PC-3 (cell line): Measurements from ENCODE around the gene RABGAP1L.

Experiments
- CTCF ChIP-seq: fragments of 300-600 bp; sonication (generic); conservative IDR thresholded peaks from 2 replicates; pipeline ENCODE4 v1.5.1; 2017; ENCODE audit warnings: antibody characterized with exemption, low read depth, mild to moderate bottlenecking, low read length
- EZH2 ChIP-seq: fragments of 300-600 bp; sonication (generic); IDR thresholded peaks from one replicate; pipeline ENCODE4 v1.6.1; 2017; ENCODE audit warnings: antibody characterized with exemption, mild to moderate bottlenecking, low read length; ENCODE audit not compliant: unreplicated experiment

- TF ChIP-seq CTCF (no peak), EZH2 (no peak)
Measured at GRCh38 chr1:174954073-174954460, 794.7 kb downstream of the RABGAP1L start.
